SU-DHL-6 (cell line): ENCODE data around the gene ARHGAP22.

Source experiments
- H2AFZ ChIP-seq: fragments of 200-600 bp; sonication (generic); 2 replicates; pipeline ENCODE4 v1.6.1; 2014; ENCODE audit warnings: low read depth, mild to moderate bottlenecking, moderate library complexity, mixed read lengths, antibody characterized with exemption, low read length; ENCODE audit not compliant: severe bottlenecking
- H3F3A ChIP-seq: fragments of 200-600 bp; shearing (Covaris generic); 2 replicates; pipeline ENCODE4 v1.6.0; 2016; ENCODE audit warnings: antibody characterized with exemption, mild to moderate bottlenecking; ENCODE audit not compliant: insufficient read depth
- H3K27ac ChIP-seq: fragments of 200-600 bp; sonication (generic); 2 replicates; pipeline ENCODE4 v1.5.1; 2016; ENCODE audit warnings: low read depth, mild to moderate bottlenecking, low read length, moderate library complexity, mixed read lengths
- H3K27me3 ChIP-seq: fragments of 200-600 bp; sonication (generic), shearing (Covaris generic); 2 replicates; pipeline ENCODE4 v1.6.0; 2014; ENCODE audit warnings: mild to moderate bottlenecking, low read length
- H3K36me3 ChIP-seq: fragments of 200-600 bp; sonication (generic); 2 replicates; pipeline ENCODE4 v1.6.1; 2014; ENCODE audit warnings: mild to moderate bottlenecking, low read length, mixed read lengths
- H3K4me2 ChIP-seq: fragments of 300-600, 200-600 bp; shearing (Covaris generic), sonication (generic); 2 replicates; pipeline ENCODE4 v1.6.0; 2014; ENCODE audit warnings: low read length, low read depth, mild to moderate bottlenecking; ENCODE audit not compliant: poor library complexity, severe bottlenecking
- H3K4me3 ChIP-seq: fragments of 200-600 bp; sonication (generic); 2 replicates; pipeline ENCODE4 v1.5.1; 2014; ENCODE audit warnings: antibody characterized with exemption, low read length, mild to moderate bottlenecking, mixed read lengths; ENCODE audit not compliant: insufficient read depth, poor library complexity, severe bottlenecking
- H3K79me2 ChIP-seq: fragments of 200-600 bp; sonication (generic); 2 replicates; pipeline ENCODE4 v1.6.1; 2014; ENCODE audit warnings: mild to moderate bottlenecking, low read length, moderate library complexity; ENCODE audit not compliant: insufficient read depth
- H3K9ac ChIP-seq: fragments of 200-600 bp; sonication (generic); 2 replicates; pipeline ENCODE4 v1.7.0; 2014; ENCODE audit warnings: mild to moderate bottlenecking, low read length
- H3K9me2 ChIP-seq: fragments of 200-600 bp; sonication (generic); replicated peaks from 2 replicates; pipeline ENCODE4 v1.6.1; 2014; ENCODE audit warnings: low read length; ENCODE audit not compliant: insufficient read depth
- H3K9me3 ChIP-seq: fragments of 200-600 bp; sonication (generic); 2 replicates; pipeline ENCODE4 v1.6.1; 2014; ENCODE audit warnings: low read length, mixed read lengths; ENCODE audit not compliant: insufficient read depth
- H4K20me1 ChIP-seq: fragments of 200-600 bp; sonication (generic); 2 replicates; pipeline ENCODE4 v1.6.1; 2014; ENCODE audit warnings: low read depth, mild to moderate bottlenecking, antibody characterized with exemption, low read length, moderate library complexity, mixed read lengths
- EZH2phosphoT487 ChIP-seq: fragments of 200-600 bp; sonication (generic), shearing (Covaris generic); conservative IDR thresholded peaks from 2 replicates; pipeline ENCODE4 v1.6.1; 2018; ENCODE audit warnings: mild to moderate bottlenecking, antibody characterized with exemption, low read length, moderate library complexity, mixed read lengths
- TF ChIP-seq, protein P1 (sequence below): fragments of 200-600 bp; sonication (generic); IDR thresholded peaks from one replicate; pipeline ENCODE4 v1.5.1; 2017; ENCODE audit warnings: antibody characterized with exemption, mild to moderate bottlenecking, low read length, moderate library complexity; ENCODE audit not compliant: insufficient read depth, poor library complexity, severe bottlenecking

Gene ARHGAP22

GRCh38 chr10:48614481-48615390, 9.9 kb upstream of the ARHGAP22 start:
- H3K9ac ChIP-seq: no peak overlapping the region
- no peaks in the 10 kb centered on the region for H3F3A ChIP-seq
- H2AFZ ChIP-seq: peak overlapping the region; percentile 9
- H3K36me3 ChIP-seq: no peaks in the 10 kb centered on the region
- no peaks in the 10 kb centered on the region for H3K9me3 ChIP-seq
- H4K20me1 ChIP-seq: no peaks in the 10 kb centered on the region
- no peak overlapping the region for H3K4me3 ChIP-seq
- no peaks in the 10 kb centered on the region for H3K27me3 ChIP-seq
- no peak for TF ChIP-seq EZH2phosphoT487
- TF ChIP-seq, protein P1, sequence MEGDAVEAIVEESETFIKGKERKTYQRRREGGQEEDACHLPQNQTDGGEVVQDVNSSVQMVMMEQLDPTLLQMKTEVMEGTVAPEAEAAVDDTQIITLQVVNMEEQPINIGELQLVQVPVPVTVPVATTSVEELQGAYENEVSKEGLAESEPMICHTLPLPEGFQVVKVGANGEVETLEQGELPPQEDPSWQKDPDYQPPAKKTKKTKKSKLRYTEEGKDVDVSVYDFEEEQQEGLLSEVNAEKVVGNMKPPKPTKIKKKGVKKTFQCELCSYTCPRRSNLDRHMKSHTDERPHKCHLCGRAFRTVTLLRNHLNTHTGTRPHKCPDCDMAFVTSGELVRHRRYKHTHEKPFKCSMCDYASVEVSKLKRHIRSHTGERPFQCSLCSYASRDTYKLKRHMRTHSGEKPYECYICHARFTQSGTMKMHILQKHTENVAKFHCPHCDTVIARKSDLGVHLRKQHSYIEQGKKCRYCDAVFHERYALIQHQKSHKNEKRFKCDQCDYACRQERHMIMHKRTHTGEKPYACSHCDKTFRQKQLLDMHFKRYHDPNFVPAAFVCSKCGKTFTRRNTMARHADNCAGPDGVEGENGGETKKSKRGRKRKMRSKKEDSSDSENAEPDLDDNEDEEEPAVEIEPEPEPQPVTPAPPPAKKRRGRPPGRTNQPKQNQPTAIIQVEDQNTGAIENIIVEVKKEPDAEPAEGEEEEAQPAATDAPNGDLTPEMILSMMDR: peak; percentile 44
- no peaks in the 10 kb centered on the region for H3K79me2 ChIP-seq
- H3K27ac ChIP-seq: no peak overlapping the region
- peak overlapping the region; percentile 28 for H3K4me2 ChIP-seq
- H3K9me2 ChIP-seq: no peaks in the 10 kb centered on the region

DNA sequence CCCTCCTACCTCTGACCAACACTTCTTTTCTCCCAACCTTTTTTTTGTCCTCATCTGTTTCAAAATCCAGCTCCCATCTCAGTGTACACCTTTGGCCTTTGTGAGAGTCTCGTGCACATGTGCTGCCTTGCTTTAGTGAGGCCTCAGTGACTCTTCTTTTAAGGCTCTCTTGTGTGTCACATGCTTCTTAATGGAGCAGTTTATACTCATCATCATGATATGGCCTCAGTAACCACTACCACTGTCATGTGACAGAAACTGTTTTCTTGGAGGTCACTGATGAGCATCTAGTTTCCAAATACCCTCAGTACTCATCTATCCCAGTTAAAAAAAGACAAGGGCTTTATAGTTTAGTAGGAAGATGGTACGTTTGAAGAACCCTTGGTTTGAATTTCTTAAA, 8.1 kb upstream of the ARHGAP22 start:
- Histone ChIP-seq H3K4me2 (no peak overlapping the region), H3K79me2 (no peaks in the 10 kb centered on the region)

DNA sequence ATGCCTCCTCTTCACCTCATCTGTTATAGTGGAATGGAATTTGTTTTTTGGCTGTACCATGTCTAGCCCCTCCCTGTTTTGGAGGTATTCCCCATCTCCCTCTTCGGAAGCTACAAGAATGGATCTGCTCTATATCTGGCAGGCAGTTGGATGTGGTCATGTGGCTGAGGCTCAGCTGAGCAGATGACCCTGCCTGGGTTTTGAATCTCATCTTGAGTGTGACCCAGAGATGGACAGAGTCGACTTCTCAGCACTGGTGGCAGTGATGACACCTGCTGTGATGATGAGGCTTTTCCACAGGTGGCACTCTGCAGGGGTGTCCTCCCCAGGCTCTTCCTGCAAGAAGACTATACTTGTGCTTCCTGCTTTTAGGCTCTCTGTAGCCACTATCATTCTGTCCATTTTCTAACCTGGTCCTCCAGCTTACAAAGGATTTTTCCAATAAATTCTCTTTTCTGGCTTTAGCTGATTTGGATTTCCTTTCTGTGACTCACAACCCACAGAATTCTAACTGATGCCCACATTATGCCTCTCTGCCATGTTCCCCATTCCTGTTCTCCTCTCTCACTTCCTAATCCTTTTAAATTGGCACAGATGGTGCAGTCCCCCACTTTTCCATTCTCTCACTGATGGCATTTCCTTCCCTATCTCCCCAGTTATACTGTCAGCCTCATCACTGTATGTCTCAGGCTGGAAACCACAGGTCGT, 7.5 kb upstream of the ARHGAP22 start:
- TF ChIP-seq EZH2phosphoT487: no peak
- TF ChIP-seq, protein P1: no peak

More for the DNA sequence above, 8.1 kb upstream of the ARHGAP22 start:
- no peak overlapping the region for H3K9ac ChIP-seq
- H3K27ac ChIP-seq: no peak overlapping the region
- H4K20me1 ChIP-seq: no peaks in the 10 kb centered on the region
- TF ChIP-seq, protein P1: no peak
- no peak for TF ChIP-seq EZH2phosphoT487
- H3K36me3 ChIP-seq: no peaks in the 10 kb centered on the region
- no peaks in the 10 kb centered on the region for H3K27me3 ChIP-seq
- H3K9me3 ChIP-seq: no peaks in the 10 kb centered on the region
- no peaks in the 10 kb centered on the region for H3F3A ChIP-seq
- no peak overlapping the region for H3K4me3 ChIP-seq
- H2AFZ ChIP-seq: no peak overlapping the region
- H3K9me2 ChIP-seq: no peaks in the 10 kb centered on the region

More for the DNA sequence above, 7.5 kb upstream of the ARHGAP22 start:
- Histone ChIP-seq H3K79me2 (no peaks in the 10 kb centered on the region), H3K36me3 (no peaks in the 10 kb centered on the region), H2AFZ (no peak overlapping the region), H3K9ac (no peak overlapping the region), H3K4me3 (no peak overlapping the region), H3K9me2 (no peaks in the 10 kb centered on the region), H3K27ac (no peak overlapping the region), H3K9me3 (no peaks in the 10 kb centered on the region), H3K4me2 (no peak overlapping the region), H3F3A (no peaks in the 10 kb centered on the region), H3K27me3 (no peaks in the 10 kb centered on the region), H4K20me1 (no peaks in the 10 kb centered on the region)
